CD4-positive, alpha-beta T cell (primary cell): ENCODE results near the gene SPATA31D1. TPM values are rescaled to one million over a fixed set of nuclear protein-coding genes. Genes with fewer than 3 reads are reported as not detected.

Experiments
- ATAC-seq: fragments of 200-7000 bp; cut with Tn5 transposase; one replicate; pipeline ENCODE4 v1.10.0; 2022; ENCODE audit warnings: mild to moderate bottlenecking; ENCODE audit not compliant: poor library complexity
- CTCF ChIA-PET: fragments of 350-600 bp; sonication (Branson Sonifier 250); formaldehyde crosslinking; loops from one replicate; lab custom pipeline; 2021; ENCODE audit warnings: antibody characterized with exemption, inconsistent platforms; lab: Charles Lee
- POLR2A ChIA-PET: fragments of 350-600 bp; sonication (Branson Sonifier 250); formaldehyde crosslinking; loops from one replicate; lab custom pipeline; 2021; ENCODE audit warnings: antibody characterized with exemption, inconsistent platforms; lab: Charles Lee
- DNase-seq, 14 experiments: peaks; one replicate each; pipeline ENCODE4 v3.0.0-alpha.2; 2013 to 2020; ENCODE audit warnings: mixed read lengths in 2 of 14
- H3K27ac ChIP-seq, 2 donors: one replicate each; pipeline versions ENCODE4 v1.5.1 to v1.7.0; 2013; ENCODE audit warnings: low read length in 2 of 2, low read depth in 1 of 2, mild to moderate bottlenecking in 1 of 2
- H3K27me3 ChIP-seq, 2 experiments: 1 replicate in 1 of 2; 2 replicates in 1 of 2; pipeline versions ENCODE4 v1.6.1 to v1.7.0; 2013; ENCODE audit warnings: low read length in 2 of 2, control low read depth in 1 of 2, mild to moderate bottlenecking in 1 of 2, moderate library complexity in 1 of 2; ENCODE audit not compliant: insufficient read depth in 2 of 2, control insufficient read depth in 1 of 2
- H3K36me3 ChIP-seq: one replicate; pipeline ENCODE4 v1.6.1; 2013; ENCODE audit warnings: low read length, control low read depth; ENCODE audit not compliant: insufficient read depth
- H3K4me1 ChIP-seq: one replicate; pipeline ENCODE4 v1.6.1; 2013; ENCODE audit warnings: low read length, control low read depth; ENCODE audit not compliant: insufficient read depth
- H3K4me3 ChIP-seq: one replicate; pipeline ENCODE4 v1.5.1; 2013; ENCODE audit warnings: mild to moderate bottlenecking, low read length, moderate library complexity
- H3K9me3 ChIP-seq, 2 experiments: 1 replicate in 1 of 2; 2 replicates in 1 of 2; pipeline versions ENCODE4 v1.6.1 to v1.7.0; 2013; ENCODE audit warnings: low read length in 2 of 2, mild to moderate bottlenecking in 2 of 2, control low read depth in 1 of 2, moderate library complexity in 1 of 2; ENCODE audit not compliant: control insufficient read depth in 1 of 2, insufficient read depth in 1 of 2
- H3K27ac Mint-ChIP-seq: one replicate; pipeline ENCODE4 v1.8.0; 2020; ENCODE audit warnings: mixed read lengths
- H3K27me3 Mint-ChIP-seq: one replicate; pipeline ENCODE4 v1.8.0; 2021; ENCODE audit warnings: mixed read lengths
- H3K36me3 Mint-ChIP-seq: one replicate; pipeline ENCODE4 v1.8.0; 2021; ENCODE audit warnings: low read depth, mixed read lengths
- H3K4me1 Mint-ChIP-seq: one replicate; pipeline ENCODE4 v1.8.0; 2021; ENCODE audit warnings: low read depth, mixed read lengths
- H3K4me3 Mint-ChIP-seq: one replicate; pipeline ENCODE4 v1.8.0; 2020; ENCODE audit warnings: mild to moderate bottlenecking, mixed read lengths
- H3K9me3 Mint-ChIP-seq: one replicate; pipeline ENCODE4 v1.8.0; 2020; ENCODE audit warnings: mixed read lengths
- CTCF ChIP-seq: fragments of 200-600 bp; IDR thresholded peaks from one replicate; pipeline ENCODE4 v1.8.0; 2022; ENCODE audit warnings: antibody characterized with exemption, mild to moderate bottlenecking
- intact Hi-C, 2 experiments: fragments of 100-400 bp; cut with DNase I in 1 of 2; cut with micrococcal nuclease in 1 of 2; formaldehyde crosslinking; loops; one replicate each; pipeline versions ENCODE4 v1.15.1 to v1.9.0; 2023 to 2025; cut with DNase I, micrococcal nuclease
- total RNA-seq, 174 experiments: library from RNA in 2 of 174; stranded (reverse) in 2 of 174; gene quantifications; one replicate each; pipeline ENCODE4 v1.2.3 and lab custom pipeline; 2021 to 2026

The SPATA31D1 gene
- total RNA-seq, 2 experiments from 2014 or later: not detected

GRCh38 chr9:81976351-81976750, 12.2 kb upstream of the SPATA31D1 start:
- Histone ChIP-seq H3K36me3 (no peaks in the 10 kb centered on the region), H3K27me3 (no peaks in the 10 kb centered on the region), H3K9me3 (peaks cover 0 to 20% of the 10 kb centered on the region in 2 experiments), H3K27ac (no peak overlapping the region), H3K4me3 (no peak overlapping the region), H3K4me1 (no peaks in the 10 kb centered on the region)
- H3K36me3 Mint-ChIP-seq: no peaks in the 10 kb centered on the region
- ChIA-PET POLR2A (no interaction called here), CTCF (no interaction called here)
- H3K27me3 Mint-ChIP-seq: no peaks in the 10 kb centered on the region
- TF ChIP-seq CTCF: no peak
- no peak overlapping the region for H3K27ac Mint-ChIP-seq
- intact Hi-C loops: no loop called here
- no peak for DNase-seq
- ATAC-seq: no peak
- H3K9me3 Mint-ChIP-seq: peaks cover 3% of the 10 kb centered on the region
- H3K4me3 Mint-ChIP-seq: no peak overlapping the region
- H3K4me1 Mint-ChIP-seq: no peaks in the 10 kb centered on the region

GRCh38 chr9:81979196-81979595, 9.4 kb upstream of the SPATA31D1 start:
- Mint-ChIP-seq H3K4me1 (no peaks in the 10 kb centered on the region), H3K36me3 (no peaks in the 10 kb centered on the region), H3K27ac (no peak overlapping the region), H3K27me3 (no peaks in the 10 kb centered on the region), H3K4me3 (no peak overlapping the region), H3K9me3 (peaks cover 3% of the 10 kb centered on the region)
- Histone ChIP-seq H3K9me3 (peaks cover 0 to 16% of the 10 kb centered on the region in 2 experiments), H3K27me3 (no peaks in the 10 kb centered on the region), H3K27ac (no peak overlapping the region), H3K4me1 (no peaks in the 10 kb centered on the region), H3K36me3 (no peaks in the 10 kb centered on the region), H3K4me3 (no peak overlapping the region)
- POLR2A ChIA-PET: no interaction called here
- intact Hi-C loops: no loop called here
- DNase-seq (no peak), ATAC-seq (no peak)
- CTCF ChIA-PET: no interaction called here
- TF ChIP-seq CTCF: no peak

GRCh38 chr9:81980568-81980967, 8.0 kb upstream of the SPATA31D1 start:
- Histone ChIP-seq H3K4me1 (no peaks in the 10 kb centered on the region), H3K4me3 (no peak overlapping the region), H3K27ac (no peak overlapping the region), H3K36me3 (no peaks in the 10 kb centered on the region), H3K27me3 (no peaks in the 10 kb centered on the region), H3K9me3 (peaks cover 0 to 16% of the 10 kb centered on the region in 2 experiments)
- Mint-ChIP-seq H3K4me1 (no peaks in the 10 kb centered on the region), H3K9me3 (peaks cover 3% of the 10 kb centered on the region), H3K36me3 (no peaks in the 10 kb centered on the region), H3K27ac (no peak overlapping the region), H3K27me3 (no peaks in the 10 kb centered on the region), H3K4me3 (no peak overlapping the region)
- ChIA-PET CTCF (no interaction called here), POLR2A (no interaction called here)
- no peak for TF ChIP-seq CTCF
- ATAC-seq: no peak
- no peak for DNase-seq
- intact Hi-C loops: no loop called here
